ENCODE results near the gene CTAGE1.

CTAGE1 gene

GRCh38 chr18:22417496-22418188 is at the start of gene CTAGE1:
Gene CTAGE1, minus strand, starts transcription at chr18:22417915. Its CDS starts 104 bp downstream, at chr18:22417811.
- TF ChIP-seq CTCF (IDR thresholded peaks at IDR 0.05; ENCODE audit: insufficient read depth, low read depth, low read length, missing control alignments): no peak
- no peak within 1 kb of the TSS for H3K4me3 ChIP-seq (ENCODE audit: low read depth, low read length)
- no peak for DNase-seq (ENCODE audit: low read depth)

GRCh38 chr18:22466608-22467395 is 49.1 kb upstream of the CTAGE1 start:
- TF ChIP-seq CTCF (IDR thresholded peaks at IDR 0.05; ENCODE audit: insufficient read depth, low read depth, low read length, missing control alignments): no peak
- no peak overlapping the region for H3K4me3 ChIP-seq (ENCODE audit: low read depth, low read length)
- no peak for DNase-seq (ENCODE audit: low read depth)

- no peak for DNase-seq (ENCODE audit: low read depth)
- H3K4me3 ChIP-seq (ENCODE audit: low read depth, low read length): no peak overlapping the region
- no peak for TF ChIP-seq CTCF (IDR thresholded peaks at IDR 0.05; ENCODE audit: insufficient read depth, low read depth, low read length, missing control alignments)
These were observed 48.2 kb upstream of the CTAGE1 start for GRCh38 chr18:22465859-22466457.

GRCh38 chr18:22463076-22463475 is 45.4 kb upstream of the CTAGE1 start:
- no peak for DNase-seq (ENCODE audit: low read depth)
- no peak for TF ChIP-seq CTCF (IDR thresholded peaks at IDR 0.05; ENCODE audit: insufficient read depth, low read depth, low read length, missing control alignments)
- no peak overlapping the region for H3K4me3 ChIP-seq (ENCODE audit: low read depth, low read length)

GRCh38 chr18:22459491-22459890 is 41.8 kb upstream of the CTAGE1 start:
- DNase-seq (ENCODE audit: low read depth): no peak
- no peak for TF ChIP-seq CTCF (IDR thresholded peaks at IDR 0.05; ENCODE audit: insufficient read depth, low read depth, low read length, missing control alignments)
- no peak overlapping the region for H3K4me3 ChIP-seq (ENCODE audit: low read depth, low read length)

GRCh38 chr18:22457524-22457923 is 39.8 kb upstream of the CTAGE1 start:
- H3K4me3 ChIP-seq (ENCODE audit: low read depth, low read length): no peak overlapping the region
- no peak for DNase-seq (ENCODE audit: low read depth)
- no peak for TF ChIP-seq CTCF (IDR thresholded peaks at IDR 0.05; ENCODE audit: insufficient read depth, low read depth, low read length, missing control alignments)

Data from GM12865 (cell line).